C4-2B (cell line): ENCODE measurements around the gene RBFOX2.
"Not testable (repeated sequence)": the region's sequence is repeated elsewhere in the genome, so short reads cannot be mapped to it uniquely, and the experiment has no call there.

Experiments used
- H3K27ac ChIP-seq: fragments of 450-650 bp; 2 replicates; pipeline ENCODE4 v1.5.1; 2017
- ZFX ChIP-seq: fragments of 450-650 bp; IDR thresholded peaks from 2 replicates; pipeline ENCODE4 v1.6.1; 2017
- TF ChIP-seq, protein P1 (sequence below): fragments of 450-650 bp; conservative IDR thresholded peaks from 2 replicates; pipeline ENCODE4 v1.5.1; 2017; ENCODE audit warnings: mild to moderate bottlenecking

Gene RBFOX2

DNA sequence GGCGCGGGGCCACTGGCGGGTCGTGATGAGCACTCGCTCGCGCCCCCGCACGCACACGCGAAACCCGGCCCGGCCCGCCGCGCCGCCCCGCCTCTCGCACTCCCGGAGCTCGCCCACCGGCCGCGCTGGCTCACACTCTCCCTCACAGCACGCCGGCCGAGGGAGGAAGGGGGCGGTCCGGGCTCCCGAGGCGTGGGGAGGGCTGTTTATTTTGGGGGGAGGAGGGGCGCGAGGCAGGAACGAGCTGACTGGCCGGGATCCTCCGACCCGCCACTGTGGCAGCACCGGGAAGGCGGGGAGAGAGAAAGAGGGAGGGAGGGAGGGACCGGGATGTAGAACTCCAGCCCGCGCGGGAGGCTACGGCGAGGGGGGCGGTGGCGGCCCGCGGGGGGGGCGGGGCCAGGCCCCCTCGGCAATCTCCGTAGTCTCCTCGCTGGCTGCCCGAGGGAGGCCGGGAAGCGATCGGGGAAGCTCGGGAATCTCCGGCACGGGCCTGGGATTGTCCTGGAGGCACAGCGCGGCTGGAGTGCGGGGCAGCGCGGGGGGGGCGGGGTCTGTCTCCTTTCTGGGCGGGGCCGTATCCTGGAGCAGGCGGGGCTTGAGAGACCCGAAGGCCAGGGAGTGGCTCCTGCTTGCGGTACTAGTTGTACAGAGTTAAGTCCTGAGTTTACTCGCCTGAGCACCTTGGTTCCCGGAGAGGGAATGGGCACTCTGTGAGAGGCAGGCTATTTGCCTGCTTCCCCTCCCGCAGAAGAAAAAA is at the start of gene RBFOX2:
Gene RBFOX2, minus strand, starts transcription at position 179 of the 760 bp plus-strand sequence. CDS start 399 bp downstream, outside the sequence.
- no peak for TF ChIP-seq ZFX
- TF ChIP-seq, protein P1, sequence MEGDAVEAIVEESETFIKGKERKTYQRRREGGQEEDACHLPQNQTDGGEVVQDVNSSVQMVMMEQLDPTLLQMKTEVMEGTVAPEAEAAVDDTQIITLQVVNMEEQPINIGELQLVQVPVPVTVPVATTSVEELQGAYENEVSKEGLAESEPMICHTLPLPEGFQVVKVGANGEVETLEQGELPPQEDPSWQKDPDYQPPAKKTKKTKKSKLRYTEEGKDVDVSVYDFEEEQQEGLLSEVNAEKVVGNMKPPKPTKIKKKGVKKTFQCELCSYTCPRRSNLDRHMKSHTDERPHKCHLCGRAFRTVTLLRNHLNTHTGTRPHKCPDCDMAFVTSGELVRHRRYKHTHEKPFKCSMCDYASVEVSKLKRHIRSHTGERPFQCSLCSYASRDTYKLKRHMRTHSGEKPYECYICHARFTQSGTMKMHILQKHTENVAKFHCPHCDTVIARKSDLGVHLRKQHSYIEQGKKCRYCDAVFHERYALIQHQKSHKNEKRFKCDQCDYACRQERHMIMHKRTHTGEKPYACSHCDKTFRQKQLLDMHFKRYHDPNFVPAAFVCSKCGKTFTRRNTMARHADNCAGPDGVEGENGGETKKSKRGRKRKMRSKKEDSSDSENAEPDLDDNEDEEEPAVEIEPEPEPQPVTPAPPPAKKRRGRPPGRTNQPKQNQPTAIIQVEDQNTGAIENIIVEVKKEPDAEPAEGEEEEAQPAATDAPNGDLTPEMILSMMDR: no peak
- peak within 1 kb of the TSS; percentile 91 for H3K27ac ChIP-seq

GRCh38 chr22:36077271-36077670 is 48.6 kb upstream of the RBFOX2 start:
- TF ChIP-seq, protein P1: no peak
- no peak for TF ChIP-seq ZFX
- H3K27ac ChIP-seq: no peak overlapping the region

DNA sequence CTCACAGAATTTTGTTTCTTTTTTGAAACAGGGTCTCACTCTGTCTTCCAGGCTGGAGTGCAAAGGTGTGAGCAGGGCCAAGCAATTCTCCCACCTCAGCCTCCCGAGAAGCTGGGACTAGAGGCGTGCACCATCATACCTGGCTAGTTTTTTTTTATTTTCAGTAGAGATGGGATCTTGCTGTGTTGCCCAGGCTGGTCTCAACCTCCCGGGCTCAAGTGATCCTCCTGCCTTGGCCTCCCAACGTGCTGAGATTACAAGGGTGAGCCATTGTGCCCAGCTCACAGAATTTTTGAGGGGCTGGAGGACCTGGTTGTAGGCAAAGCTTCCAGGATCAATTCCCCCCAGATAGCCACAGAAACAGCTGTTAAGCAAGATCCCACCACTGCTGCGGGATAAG is 47.1 kb upstream of the RBFOX2 start:
- no peak for TF ChIP-seq ZFX
- TF ChIP-seq, protein P1: no peak
- no peak overlapping the region for H3K27ac ChIP-seq

DNA sequence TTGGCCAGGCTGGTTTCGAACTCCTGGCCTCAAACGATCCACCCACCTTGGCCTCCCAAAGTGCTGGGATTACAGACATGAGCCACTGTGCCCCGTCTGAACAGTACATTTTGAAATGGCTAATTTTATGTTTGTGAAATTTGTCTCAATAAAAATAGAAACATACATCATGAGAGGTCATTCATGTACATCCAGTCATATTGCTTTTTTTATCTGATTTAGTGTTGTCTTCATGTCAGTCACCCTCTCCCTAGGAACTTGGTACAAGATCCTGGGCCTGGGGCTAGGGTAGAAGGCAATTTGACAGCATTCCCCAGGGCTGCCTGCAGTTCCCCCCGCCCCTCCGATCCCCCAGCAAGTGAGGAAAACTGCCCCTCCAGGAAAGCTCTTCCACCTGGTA is 46.6 kb upstream of the RBFOX2 start:
- no peak overlapping the region for H3K27ac ChIP-seq
- TF ChIP-seq, protein P1: no peak
- TF ChIP-seq ZFX: no peak

GRCh38 chr22:36073476-36073875 is 44.9 kb upstream of the RBFOX2 start:
- no peak for TF ChIP-seq ZFX
- TF ChIP-seq, protein P1: no peak
- H3K27ac ChIP-seq: no peak overlapping the region

DNA sequence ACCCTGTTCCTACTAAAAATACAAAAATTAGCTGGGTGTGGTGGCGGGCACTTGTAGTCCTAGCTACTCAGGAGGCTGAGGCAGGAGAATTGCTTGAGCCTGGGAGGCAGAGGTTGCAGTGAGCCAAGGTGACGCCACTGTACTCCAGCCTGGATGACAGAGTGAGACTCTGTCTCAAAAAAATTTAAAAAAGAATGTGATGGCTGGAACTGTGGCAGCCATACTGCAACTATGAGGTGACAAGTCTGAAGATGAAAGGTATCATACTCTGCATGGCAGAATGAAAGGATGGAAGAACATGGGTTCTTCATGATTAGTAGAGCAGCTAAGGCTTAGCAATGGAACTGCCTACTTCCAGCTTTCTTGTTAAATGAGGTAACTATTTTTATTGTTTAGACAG is 42.0 kb upstream of the RBFOX2 start:
- not testable (repeated sequence) for H3K27ac ChIP-seq

DNA sequence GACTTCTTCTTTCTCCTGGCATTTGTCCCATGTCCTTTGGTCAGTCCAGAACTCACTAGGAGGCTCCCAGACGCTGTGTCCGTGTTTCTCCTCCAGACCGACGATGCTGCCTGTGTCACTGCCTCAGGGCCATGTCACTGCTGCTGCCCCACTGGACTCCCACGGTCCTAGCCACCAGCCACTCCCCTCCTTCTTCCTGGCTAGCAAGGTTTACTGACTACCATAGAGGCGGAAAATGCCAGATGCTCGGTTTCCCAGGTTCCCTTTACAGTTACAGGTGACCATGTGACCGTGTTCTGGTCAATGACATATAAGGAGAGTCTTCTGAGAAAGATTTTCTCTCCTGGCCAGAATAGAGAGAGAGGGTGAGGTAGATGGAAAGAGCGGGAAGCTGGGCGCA is 40.7 kb upstream of the RBFOX2 start:
- H3K27ac ChIP-seq: no peak overlapping the region
- TF ChIP-seq, protein P1: no peak
- no peak for TF ChIP-seq ZFX

DNA sequence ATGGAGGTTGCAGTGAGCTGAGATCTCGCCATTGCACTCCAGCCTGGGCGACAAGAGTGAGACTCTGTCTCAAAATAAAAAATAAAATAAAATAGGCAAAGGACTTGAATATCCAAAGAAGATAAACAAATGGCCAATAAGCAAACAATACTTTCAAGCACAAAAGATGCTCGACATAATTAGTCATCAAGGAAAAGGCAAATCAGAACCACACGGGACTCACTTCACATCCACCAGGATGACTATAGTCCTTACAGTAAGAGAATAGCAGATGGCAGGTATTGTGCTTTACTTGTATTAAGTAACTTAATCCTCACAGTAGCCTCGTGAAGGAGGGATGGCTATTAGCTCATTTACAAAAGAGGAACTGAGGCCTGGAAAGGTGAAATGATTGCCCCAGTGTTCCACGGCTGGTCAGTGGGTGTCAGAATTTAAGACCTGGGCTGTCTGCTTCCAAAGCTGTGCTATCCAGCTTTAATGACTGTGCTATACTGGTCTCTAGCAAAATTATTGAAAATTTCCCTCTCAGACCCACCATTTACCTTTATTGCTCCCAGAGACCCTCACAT is 40.2 kb upstream of the RBFOX2 start:
- TF ChIP-seq, protein P1: no peak
- no peak for TF ChIP-seq ZFX
- H3K27ac ChIP-seq: no peak overlapping the region
